ENCODE data around the gene MAPT.
A peak's percentile ranks its signal among the peaks of the same experiment; 100 is the strongest.
"Not testable (repeated sequence)": the region's sequence is repeated elsewhere in the genome, so short reads cannot be mapped to it uniquely, and the experiment has no call there.

Gene MAPT

DNA sequence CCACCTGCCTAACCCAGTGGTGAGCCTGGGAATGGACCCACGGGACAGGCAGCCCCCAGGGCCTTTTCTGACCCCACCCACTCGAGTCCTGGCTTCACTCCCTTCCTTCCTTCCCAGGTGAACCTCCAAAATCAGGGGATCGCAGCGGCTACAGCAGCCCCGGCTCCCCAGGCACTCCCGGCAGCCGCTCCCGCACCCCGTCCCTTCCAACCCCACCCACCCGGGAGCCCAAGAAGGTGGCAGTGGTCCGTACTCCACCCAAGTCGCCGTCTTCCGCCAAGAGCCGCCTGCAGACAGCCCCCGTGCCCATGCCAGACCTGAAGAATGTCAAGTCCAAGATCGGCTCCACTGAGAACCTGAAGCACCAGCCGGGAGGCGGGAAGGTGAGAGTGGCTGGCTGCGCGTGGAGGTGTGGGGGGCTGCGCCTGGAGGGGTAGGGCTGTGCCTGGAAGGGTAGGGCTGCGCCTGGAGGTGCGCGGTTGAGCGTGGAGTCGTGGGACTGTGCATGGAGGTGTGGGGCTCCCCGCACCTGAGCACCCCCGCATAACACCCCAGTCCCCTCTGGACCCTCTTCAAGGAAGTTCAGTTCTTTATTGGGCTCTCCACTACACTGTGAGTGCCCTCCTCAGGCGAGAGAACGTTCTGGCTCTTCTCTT lies 102.1 kb downstream of the MAPT start:
- DNase-seq, result no peak

DNA sequence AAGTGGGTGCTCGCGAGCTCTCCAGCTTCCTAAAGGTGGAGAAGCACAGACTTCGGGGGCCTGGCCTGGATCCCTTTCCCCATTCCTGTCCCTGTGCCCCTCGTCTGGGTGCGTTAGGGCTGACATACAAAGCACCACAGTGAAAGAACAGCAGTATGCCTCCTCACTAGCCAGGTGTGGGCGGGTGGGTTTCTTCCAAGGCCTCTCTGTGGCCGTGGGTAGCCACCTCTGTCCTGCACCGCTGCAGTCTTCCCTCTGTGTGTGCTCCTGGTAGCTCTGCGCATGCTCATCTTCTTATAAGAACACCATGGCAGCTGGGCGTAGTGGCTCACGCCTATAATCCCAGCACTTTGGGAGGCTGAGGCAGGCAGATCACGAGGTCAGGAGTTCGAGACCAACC lies 102.8 kb downstream of the MAPT start:
- DNase-seq, result no peak

DNA sequence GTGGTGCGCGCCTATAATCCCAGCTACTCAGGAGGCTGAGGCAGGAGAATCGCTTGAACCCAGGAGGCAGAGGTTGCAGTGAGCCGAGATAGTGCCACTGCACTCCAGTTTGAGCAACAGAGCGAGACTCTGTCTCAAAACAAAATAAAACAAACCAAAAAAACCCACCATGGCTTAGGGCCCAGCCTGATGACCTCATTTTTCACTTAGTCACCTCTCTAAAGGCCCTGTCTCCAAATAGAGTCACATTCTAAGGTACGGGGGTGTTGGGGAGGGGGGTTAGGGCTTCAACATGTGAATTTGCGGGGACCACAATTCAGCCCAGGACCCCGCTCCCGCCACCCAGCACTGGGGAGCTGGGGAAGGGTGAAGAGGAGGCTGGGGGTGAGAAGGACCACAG lies 103.3 kb downstream of the MAPT start:
- DNase-seq, result no peak

- DNase-seq, result no peak
Measured at GRCh38 chr17:45998987-45999899, 104.9 kb downstream of the MAPT start, which contains the start of gene STH. Gene STH (plus strand): TSS chr17:45999250. CDS start chr17:45999280, 30 bp downstream.

GRCh38 chr17:45999900-46000290 lies 105.5 kb downstream of the MAPT start:
- DNase-seq, result no peak

GRCh38 chr17:46000292-46000691 lies 105.9 kb downstream of the MAPT start:
- DNase-seq, result no peak

GRCh38 chr17:46000757-46001156 lies 106.4 kb downstream of the MAPT start:
- DNase-seq, result no peak

DNA sequence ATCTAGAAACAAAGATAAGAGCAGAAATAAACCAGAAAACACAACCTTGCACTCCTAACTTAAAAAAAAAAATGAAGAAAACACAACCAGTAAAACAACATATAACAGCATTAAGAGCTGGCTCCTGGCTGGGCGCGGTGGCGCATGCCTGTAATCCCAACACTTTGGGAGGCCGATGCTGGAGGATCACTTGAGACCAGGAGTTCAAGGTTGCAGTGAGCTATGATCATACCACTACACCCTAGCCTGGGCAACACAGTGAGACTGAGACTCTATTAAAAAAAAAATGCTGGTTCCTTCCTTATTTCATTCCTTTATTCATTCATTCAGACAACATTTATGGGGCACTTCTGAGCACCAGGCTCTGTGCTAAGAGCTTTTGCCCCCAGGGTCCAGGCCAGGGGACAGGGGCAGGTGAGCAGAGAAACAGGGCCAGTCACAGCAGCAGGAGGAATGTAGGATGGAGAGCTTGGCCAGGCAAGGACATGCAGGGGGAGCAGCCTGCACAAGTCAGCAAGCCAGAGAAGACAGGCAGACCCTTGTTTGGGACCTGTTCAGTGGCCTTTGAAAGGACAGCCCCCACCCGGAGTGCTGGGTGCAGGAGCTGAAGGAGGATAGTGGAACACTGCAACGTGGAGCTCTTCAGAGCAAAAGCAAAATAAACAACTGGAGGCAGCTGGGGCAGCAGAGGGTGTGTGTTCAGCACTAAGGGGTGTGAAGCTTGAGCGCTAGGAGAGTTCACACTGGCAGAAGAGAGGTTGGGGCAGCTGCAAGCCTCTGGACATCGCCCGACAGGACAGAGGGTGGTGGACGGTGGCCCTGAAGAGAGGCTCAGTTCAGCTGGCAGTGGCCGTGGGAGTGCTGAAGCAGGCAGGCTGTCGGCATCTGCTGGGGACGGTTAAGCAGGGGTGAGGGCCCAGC lies 107.3 kb downstream of the MAPT start:
- no peak for DNase-seq

DNA sequence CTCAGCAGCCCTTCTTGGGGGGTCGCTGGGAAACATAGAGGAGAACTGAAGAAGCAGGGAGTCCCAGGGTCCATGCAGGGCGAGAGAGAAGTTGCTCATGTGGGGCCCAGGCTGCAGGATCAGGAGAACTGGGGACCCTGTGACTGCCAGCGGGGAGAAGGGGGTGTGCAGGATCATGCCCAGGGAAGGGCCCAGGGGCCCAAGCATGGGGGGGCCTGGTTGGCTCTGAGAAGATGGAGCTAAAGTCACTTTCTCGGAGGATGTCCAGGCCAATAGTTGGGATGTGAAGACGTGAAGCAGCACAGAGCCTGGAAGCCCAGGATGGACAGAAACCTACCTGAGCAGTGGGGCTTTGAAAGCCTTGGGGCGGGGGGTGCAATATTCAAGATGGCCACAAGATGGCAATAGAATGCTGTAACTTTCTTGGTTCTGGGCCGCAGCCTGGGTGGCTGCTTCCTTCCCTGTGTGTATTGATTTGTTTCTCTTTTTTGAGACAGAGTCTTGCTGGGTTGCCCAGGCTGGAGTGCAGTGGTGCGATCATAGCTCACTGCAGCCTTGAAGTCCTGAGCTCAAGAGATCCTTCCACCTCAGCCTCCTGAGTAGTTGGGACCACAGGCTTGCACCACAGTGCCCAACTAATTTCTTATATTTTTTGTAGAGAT lies 108.1 kb downstream of the MAPT start:
- DNase-seq, result peak; percentile 82

DNA sequence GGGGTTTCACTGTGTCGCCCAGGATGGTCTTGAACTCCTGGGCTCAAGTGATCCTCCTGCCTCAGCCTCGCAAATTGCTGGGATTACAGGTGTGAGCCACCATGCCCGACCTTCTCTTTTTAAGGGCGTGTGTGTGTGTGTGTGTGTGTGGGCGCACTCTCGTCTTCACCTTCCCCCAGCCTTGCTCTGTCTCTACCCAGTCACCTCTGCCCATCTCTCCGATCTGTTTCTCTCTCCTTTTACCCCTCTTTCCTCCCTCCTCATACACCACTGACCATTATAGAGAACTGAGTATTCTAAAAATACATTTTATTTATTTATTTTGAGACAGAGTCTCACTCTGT lies 108.6 kb downstream of the MAPT start:
- DNase-seq, result no peak

DNA sequence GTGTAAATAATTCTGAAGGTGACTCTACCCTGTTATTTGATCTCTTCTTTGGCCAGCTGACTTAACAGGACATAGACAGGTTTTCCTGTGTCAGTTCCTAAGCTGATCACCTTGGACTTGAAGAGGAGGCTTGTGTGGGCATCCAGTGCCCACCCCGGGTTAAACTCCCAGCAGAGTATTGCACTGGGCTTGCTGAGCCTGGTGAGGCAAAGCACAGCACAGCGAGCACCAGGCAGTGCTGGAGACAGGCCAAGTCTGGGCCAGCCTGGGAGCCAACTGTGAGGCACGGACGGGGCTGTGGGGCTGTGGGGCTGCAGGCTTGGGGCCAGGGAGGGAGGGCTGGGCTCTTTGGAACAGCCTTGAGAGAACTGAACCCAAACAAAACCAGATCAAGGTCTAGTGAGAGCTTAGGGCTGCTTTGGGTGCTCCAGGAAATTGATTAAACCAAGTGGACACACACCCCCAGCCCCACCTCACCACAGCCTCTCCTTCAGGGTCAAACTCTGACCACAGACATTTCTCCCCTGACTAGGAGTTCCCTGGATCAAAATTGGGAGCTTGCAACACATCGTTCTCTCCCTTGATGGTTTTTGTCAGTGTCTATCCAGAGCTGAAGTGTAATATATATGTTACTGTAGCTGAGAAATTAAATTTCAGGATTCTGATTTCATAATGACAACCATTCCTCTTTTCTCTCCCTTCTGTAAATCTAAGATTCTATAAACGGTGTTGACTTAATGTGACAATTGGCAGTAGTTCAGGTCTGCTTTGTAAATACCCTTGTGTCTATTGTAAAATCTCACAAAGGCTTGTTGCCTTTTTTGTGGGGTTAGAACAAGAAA lies 109.8 kb downstream of the MAPT start:
- no peak for DNase-seq

- DNase-seq, result not testable (repeated sequence)
Measured at GRCh38 chr17:46006082-46006481, 111.7 kb downstream of the MAPT start.

DNA sequence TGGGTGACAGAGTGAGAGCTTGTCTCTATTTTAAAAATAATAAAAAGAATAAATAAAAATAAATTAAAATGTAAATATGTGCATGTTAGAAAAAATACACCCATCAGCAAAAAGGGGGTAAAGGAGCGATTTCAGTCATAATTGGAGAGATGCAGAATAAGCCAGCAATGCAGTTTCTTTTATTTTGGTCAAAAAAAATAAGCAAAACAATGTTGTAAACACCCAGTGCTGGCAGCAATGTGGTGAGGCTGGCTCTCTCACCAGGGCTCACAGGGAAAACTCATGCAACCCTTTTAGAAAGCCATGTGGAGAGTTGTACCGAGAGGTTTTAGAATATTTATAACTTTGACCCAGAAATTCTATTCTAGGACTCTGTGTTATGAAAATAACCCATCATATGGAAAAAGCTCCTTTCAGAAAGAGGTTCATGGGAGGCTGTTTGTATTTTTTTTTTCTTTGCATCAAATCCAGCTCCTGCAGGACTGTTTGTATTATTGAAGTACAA lies 113.2 kb downstream of the MAPT start:
- no peak for DNase-seq

DNA sequence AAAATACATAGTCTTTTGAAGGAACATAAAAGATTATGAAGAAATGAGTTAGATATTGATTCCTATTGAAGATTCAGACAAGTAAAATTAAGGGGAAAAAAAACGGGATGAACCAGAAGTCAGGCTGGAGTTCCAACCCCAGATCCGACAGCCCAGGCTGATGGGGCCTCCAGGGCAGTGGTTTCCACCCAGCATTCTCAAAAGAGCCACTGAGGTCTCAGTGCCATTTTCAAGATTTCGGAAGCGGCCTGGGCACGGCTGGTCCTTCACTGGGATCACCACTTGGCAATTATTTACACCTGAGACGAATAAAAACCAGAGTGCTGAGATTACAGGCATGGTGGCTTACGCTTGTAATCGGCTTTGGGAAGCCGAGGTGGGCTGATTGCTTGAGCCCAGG lies 114.2 kb downstream of the MAPT start:
- DNase-seq, result no peak

DNA sequence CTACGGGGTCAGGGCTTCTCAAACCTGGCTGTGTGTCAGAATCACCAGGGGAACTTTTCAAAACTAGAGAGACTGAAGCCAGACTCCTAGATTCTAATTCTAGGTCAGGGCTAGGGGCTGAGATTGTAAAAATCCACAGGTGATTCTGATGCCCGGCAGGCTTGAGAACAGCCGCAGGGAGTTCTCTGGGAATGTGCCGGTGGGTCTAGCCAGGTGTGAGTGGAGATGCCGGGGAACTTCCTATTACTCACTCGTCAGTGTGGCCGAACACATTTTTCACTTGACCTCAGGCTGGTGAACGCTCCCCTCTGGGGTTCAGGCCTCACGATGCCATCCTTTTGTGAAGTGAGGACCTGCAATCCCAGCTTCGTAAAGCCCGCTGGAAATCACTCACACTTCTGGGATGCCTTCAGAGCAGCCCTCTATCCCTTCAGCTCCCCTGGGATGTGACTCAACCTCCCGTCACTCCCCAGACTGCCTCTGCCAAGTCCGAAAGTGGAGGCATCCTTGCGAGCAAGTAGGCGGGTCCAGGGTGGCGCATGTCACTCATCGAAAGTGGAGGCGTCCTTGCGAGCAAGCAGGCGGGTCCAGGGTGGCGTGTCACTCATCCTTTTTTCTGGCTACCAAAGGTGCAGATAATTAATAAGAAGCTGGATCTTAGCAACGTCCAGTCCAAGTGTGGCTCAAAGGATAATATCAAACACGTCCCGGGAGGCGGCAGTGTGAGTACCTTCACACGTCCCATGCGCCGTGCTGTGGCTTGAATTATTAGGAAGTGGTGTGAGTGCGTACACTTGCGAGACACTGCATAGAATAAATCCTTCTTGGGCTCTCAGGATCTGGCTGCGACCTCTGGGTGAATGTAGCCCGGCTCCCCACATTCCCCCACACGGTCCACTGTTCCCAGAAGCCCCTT lies 115.6 kb downstream of the MAPT start:
- DNase-seq, result no peak

GRCh38 chr17:46010597-46011186 lies 116.3 kb downstream of the MAPT start:
- DNase-seq, result no peak

DNA sequence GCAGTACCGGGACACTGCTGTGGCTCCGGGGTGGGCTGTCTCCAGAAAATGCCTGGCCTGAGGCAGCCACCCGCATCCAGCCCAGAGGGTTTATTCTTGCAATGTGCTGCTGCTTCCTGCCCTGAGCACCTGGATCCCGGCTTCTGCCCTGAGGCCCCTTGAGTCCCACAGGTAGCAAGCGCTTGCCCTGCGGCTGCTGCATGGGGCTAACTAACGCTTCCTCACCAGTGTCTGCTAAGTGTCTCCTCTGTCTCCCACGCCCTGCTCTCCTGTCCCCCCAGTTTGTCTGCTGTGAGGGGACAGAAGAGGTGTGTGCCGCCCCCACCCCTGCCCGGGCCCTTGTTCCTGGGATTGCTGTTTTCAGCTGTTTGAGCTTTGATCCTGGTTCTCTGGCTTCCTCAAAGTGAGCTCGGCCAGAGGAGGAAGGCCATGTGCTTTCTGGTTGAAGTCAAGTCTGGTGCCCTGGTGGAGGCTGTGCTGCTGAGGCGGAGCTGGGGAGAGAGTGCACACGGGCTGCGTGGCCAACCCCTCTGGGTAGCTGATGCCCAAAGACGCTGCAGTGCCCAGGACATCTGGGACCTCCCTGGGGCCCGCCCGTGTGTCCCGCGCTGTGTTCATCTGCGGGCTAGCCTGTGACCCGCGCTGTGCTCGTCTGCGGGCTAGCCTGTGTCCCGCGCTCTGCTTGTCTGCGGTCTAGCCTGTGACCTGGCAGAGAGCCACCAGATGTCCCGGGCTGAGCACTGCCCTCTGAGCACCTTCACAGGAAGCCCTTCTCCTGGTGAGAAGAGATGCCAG lies 117.6 kb downstream of the MAPT start:
- no peak for DNase-seq

GRCh38 chr17:46012506-46013079 lies 118.2 kb downstream of the MAPT start:
- DNase-seq, result no peak

- no peak for DNase-seq
Measured at GRCh38 chr17:46013127-46013501, 118.8 kb downstream of the MAPT start.

All from CD4-positive, alpha-beta T cell treated with Interleukin-12 subunit alpha and Interleukin-12 subunit beta, for 1 hour (primary cell).